GM12878 (cell line): Measurements from ENCODE around the gene UBC. TPM values are rescaled to one million over a fixed set of nuclear protein-coding genes. Genes with fewer than 3 reads are reported as not detected.

Source experiments
- ATF7 ChIP-seq: fragments of 450-650 bp; IDR thresholded peaks from 2 replicates; pipeline ENCODE4 v1.6.1; 2016; ENCODE audit warnings: low read depth, mild to moderate bottlenecking
- DPF2 ChIP-seq: fragments of 450-650 bp; IDR thresholded peaks from 2 replicates; pipeline ENCODE4 v1.6.1; 2017; ENCODE audit warnings: mild to moderate bottlenecking
- IKZF2 ChIP-seq, 2 experiments: fragments of 450-650 bp; IDR thresholded peaks; 2 replicates each; pipeline ENCODE4 v1.6.1; 2017; ENCODE audit warnings: mild to moderate bottlenecking in 2 of 2, moderate library complexity in 2 of 2
- MEF2B ChIP-seq: fragments of 450-650 bp; IDR thresholded peaks from 2 replicates; pipeline ENCODE4 v1.6.1; 2018; ENCODE audit warnings: mild to moderate bottlenecking, moderate library complexity; ENCODE audit not compliant: partially characterized antibody, poor library complexity, severe bottlenecking
- MTA2 ChIP-seq: fragments of 450-650 bp; IDR thresholded peaks from 2 replicates; pipeline ENCODE4 v1.6.1; 2016; ENCODE audit warnings: low read depth, mild to moderate bottlenecking, moderate library complexity
- NRF1 ChIP-seq: conservative IDR thresholded peaks from 2 replicates; pipeline ENCODE4 v1.6.1; 2011; ENCODE audit warnings: mild to moderate bottlenecking, low read depth, low read length, improper control_type of control experiment
- RAD51 ChIP-seq: fragments of 450-650 bp; IDR thresholded peaks from 2 replicates; pipeline ENCODE4 v1.6.1; 2016; ENCODE audit warnings: moderate library complexity, mild to moderate bottlenecking, inconsistent platforms
- SMARCA5 ChIP-seq: fragments of 450-650 bp; IDR thresholded peaks from 2 replicates; pipeline ENCODE4 v1.6.1; 2017; ENCODE audit warnings: mild to moderate bottlenecking
- polyA plus RNA-seq, 11 experiments: library from polyadenylated mRNA; depleted of rRNA in 4 of 11; unstranded in 6 of 11; stranded (reverse) in 5 of 11; fragments of >200 nt; fragmentation: Nextera tagmentation in 4 of 11; fragmentation: Illumina TruSeq in 1 of 11; extraction: Ambion mirVana in 4 of 11; extraction: Trizol in 1 of 11; gene quantifications; 1 replicate in 1 of 11; 2 replicates in 10 of 11; pipeline versions ENCODE4 v1.2.1 to v1.2.3, GENCODE V29; 2011 to 2016; ENCODE audit warnings: inconsistent platforms in 2 of 11, missing spikeins in 2 of 11, low read depth in 1 of 11
- total RNA-seq, 4 experiments: library from RNA; depleted of rRNA in 3 of 4; stranded (reverse); fragments of >200 nt in 3 of 4; fragmentation: Illumina TruSeq in 1 of 4; extraction: Trizol in 1 of 4; gene quantifications; 2 replicates each; pipeline versions ENCODE4 v1.2.1 to v1.2.3, GENCODE V29; 2013 to 2021
- TF ChIP-seq, protein P1 (sequence below): fragments of 450-650 bp; IDR thresholded peaks from 2 replicates; pipeline ENCODE4 v1.6.1; 2016; ENCODE audit warnings: mild to moderate bottlenecking
- TF ChIP-seq, protein P2 (sequence below): fragments of 150-350 bp; IDR thresholded peaks from 2 replicates; pipeline ENCODE4 v1.6.1; 2016; ENCODE audit warnings: low read depth, low read length

The UBC gene
- total and polyA plus RNA-seq, 10 of the 15 experiments (the other 5 are each of a cell fraction or from before 2014, with no cell fraction given), result 653 to 1,666 (median 874) TPM

DNA sequence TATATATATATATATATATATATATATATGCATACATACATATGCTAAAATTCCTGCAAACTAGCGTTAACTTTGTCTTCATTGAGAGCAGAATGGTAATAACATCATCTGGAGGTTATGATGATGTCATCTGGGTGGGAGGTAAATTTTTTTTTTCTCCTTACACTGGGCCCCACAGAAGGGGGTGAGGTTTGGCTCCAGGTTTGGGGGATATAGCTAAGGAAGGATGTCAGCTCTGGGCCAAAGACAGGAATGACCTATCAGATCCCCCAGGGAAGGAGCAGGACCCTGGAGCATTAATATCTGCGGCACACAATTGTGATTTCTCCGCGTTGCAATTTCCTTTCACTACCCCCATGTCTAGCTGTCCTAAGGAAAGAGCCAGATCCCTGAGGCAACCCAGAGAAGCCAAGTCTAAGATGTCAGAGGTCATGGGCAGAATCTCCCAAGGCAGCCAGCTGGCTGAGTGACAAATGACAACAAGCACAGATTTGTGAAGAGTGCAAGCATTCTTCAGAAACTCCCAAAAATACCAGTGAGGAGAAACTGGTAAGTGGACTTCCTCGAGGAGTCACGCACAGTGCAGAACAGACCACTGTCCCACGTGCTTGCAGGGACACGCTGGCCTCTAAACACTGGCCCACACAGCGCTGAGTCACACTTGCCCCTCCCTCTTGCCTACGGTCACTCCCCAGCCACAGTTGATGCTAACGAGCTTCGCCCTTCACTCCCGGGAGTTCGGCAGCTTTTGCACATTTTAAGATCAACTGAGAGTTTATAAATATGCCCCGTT lies 9.9 kb downstream of the UBC start (continued):
- TF ChIP-seq NRF1 (no peak), MEF2B (no peak), DPF2 (peak; percentile 25; the same call in 1 of the 2 replicates), MTA2 (peak; percentile 31; the same call in 1 of the 2 replicates), SMARCA5 (0 out of 2 replicates have a peak, but pooled peaks have one; percentile 37), ATF7 (peak; percentile 71), IKZF2 (IDR thresholded peaks at IDR 0.05) (no peak; a peak in 1 of 4 replicates), RAD51 (0 out of 2 replicates have a peak, but pooled peaks have one; percentile 24)
- TF ChIP-seq, protein P1, sequence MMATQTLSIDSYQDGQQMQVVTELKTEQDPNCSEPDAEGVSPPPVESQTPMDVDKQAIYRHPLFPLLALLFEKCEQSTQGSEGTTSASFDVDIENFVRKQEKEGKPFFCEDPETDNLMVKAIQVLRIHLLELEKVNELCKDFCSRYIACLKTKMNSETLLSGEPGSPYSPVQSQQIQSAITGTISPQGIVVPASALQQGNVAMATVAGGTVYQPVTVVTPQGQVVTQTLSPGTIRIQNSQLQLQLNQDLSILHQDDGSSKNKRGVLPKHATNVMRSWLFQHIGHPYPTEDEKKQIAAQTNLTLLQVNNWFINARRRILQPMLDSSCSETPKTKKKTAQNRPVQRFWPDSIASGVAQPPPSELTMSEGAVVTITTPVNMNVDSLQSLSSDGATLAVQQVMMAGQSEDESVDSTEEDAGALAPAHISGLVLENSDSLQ, result peak; percentile 23; the same call in 1 of the 2 replicates
- TF ChIP-seq, protein P2, sequence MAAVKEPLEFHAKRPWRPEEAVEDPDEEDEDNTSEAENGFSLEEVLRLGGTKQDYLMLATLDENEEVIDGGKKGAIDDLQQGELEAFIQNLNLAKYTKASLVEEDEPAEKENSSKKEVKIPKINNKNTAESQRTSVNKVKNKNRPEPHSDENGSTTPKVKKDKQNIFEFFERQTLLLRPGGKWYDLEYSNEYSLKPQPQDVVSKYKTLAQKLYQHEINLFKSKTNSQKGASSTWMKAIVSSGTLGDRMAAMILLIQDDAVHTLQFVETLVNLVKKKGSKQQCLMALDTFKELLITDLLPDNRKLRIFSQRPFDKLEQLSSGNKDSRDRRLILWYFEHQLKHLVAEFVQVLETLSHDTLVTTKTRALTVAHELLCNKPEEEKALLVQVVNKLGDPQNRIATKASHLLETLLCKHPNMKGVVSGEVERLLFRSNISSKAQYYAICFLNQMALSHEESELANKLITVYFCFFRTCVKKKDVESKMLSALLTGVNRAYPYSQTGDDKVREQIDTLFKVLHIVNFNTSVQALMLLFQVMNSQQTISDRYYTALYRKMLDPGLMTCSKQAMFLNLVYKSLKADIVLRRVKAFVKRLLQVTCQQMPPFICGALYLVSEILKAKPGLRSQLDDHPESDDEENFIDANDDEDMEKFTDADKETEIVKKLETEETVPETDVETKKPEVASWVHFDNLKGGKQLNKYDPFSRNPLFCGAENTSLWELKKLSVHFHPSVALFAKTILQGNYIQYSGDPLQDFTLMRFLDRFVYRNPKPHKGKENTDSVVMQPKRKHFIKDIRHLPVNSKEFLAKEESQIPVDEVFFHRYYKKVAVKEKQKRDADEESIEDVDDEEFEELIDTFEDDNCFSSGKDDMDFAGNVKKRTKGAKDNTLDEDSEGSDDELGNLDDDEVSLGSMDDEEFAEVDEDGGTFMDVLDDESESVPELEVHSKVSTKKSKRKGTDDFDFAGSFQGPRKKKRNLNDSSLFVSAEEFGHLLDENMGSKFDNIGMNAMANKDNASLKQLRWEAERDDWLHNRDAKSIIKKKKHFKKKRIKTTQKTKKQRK, result no peak
